Hepatocyte (in vitro differentiated cells): ENCODE data around the gene STMND1.

Source experiments
- CTCF ChIP-seq: fragments of 200-600 bp; sonication (generic); IDR thresholded peaks from 2 replicates; pipeline ENCODE4 v1.5.1; 2016; ENCODE audit warnings: antibody characterized with exemption, mild to moderate bottlenecking; ENCODE audit not compliant: poor library complexity
- EZH2 ChIP-seq: fragments of 200-600 bp; sonication (generic); IDR thresholded peaks from 2 replicates; pipeline ENCODE4 v1.6.1; 2016; ENCODE audit warnings: antibody characterized with exemption, mild to moderate bottlenecking, borderline replicate concordance

- TF ChIP-seq EZH2 (no peak), CTCF (no peak)
These were observed 13.7 kb upstream of the STMND1 start for GRCh38 chr6:17088091-17088611.
